HG03064 (cell line): Measurements from ENCODE around the gene DDC.

Experiments
- ATAC-seq: cut with Tn5 transposase; IDR thresholded peaks from one replicate; pipeline ENCODE4 v1.9.1; 2021; ENCODE audit warnings: low read depth; ENCODE audit not compliant: unreplicated experiment

The DDC gene

GRCh38 chr7:50422858-50423257 is 142.3 kb downstream of the DDC start:
- no peak for ATAC-seq

GRCh38 chr7:50421043-50421442 is 144.2 kb downstream of the DDC start:
- ATAC-seq = no peak

- ATAC-seq = no peak
These were observed 146.5 kb downstream of the DDC start for GRCh38 chr7:50418526-50419290.

GRCh38 chr7:50418086-50418515 is 147.1 kb downstream of the DDC start:
- ATAC-seq = peak; percentile 61

- ATAC-seq = peak; percentile 81
These were observed 148.6 kb downstream of the DDC start for GRCh38 chr7:50416527-50417182.

GRCh38 chr7:50415844-50416364 is 149.3 kb downstream of the DDC start:
- no peak for ATAC-seq

GRCh38 chr7:50413561-50413960 is 151.6 kb downstream of the DDC start:
- no peak for ATAC-seq

- ATAC-seq = no peak
These were observed 152.2 kb downstream of the DDC start for GRCh38 chr7:50412973-50413372.

GRCh38 chr7:50411332-50411731 is 153.9 kb downstream of the DDC start:
- ATAC-seq = no peak

GRCh38 chr7:50409856-50410745 is 155.1 kb downstream of the DDC start:
- peak; percentile 49 for ATAC-seq
